Erythroblast (primary cell): Measurements from ENCODE around the gene GLDC.

ENCODE experiments used
- DNase-seq, 2 experiments: peaks; one replicate each; lab custom pipeline; 2025; lab: John Stamatoyannopoulos, UW
- GATA1 ChIP-seq: IDR thresholded peaks from 2 replicates; pipeline ENCODE4 v1.6.1; 2011; ENCODE audit warnings: low read depth, mild to moderate bottlenecking, control low read depth, low read length, moderate library complexity
- POLR2A ChIP-seq: IDR thresholded peaks from 2 replicates; pipeline ENCODE4 v1.6.1; 2011; ENCODE audit warnings: mild to moderate bottlenecking, low read length

Gene GLDC

GRCh38 chr9:6620353-6620752 is 25.2 kb downstream of the GLDC start:
- no peak for DNase-seq
- TF ChIP-seq POLR2A (no peak), GATA1 (no peak)

- no peak for TF ChIP-seq POLR2A
- no peak for TF ChIP-seq GATA1
- DNase-seq = no peak
Measured at GRCh38 chr9:6619909-6620308, 25.6 kb downstream of the GLDC start.

GRCh38 chr9:6616951-6617602 is 28.5 kb downstream of the GLDC start:
- TF ChIP-seq GATA1 = no peak
- no peak for TF ChIP-seq POLR2A
- DNase-seq = no peak

GRCh38 chr9:6614489-6614888 is 31.0 kb downstream of the GLDC start:
- TF ChIP-seq GATA1 = no peak
- DNase-seq = no peak

GRCh38 chr9:6611865-6612264 is 33.7 kb downstream of the GLDC start:
- TF ChIP-seq POLR2A (no peak), GATA1 (no peak)
- DNase-seq = no peak

GRCh38 chr9:6610073-6610472 is 35.5 kb downstream of the GLDC start:
- DNase-seq = no peak
- TF ChIP-seq GATA1 (no peak), POLR2A (no peak)

GRCh38 chr9:6609497-6610016 is 36.0 kb downstream of the GLDC start:
- no peak for DNase-seq
- TF ChIP-seq POLR2A (no peak), GATA1 (no peak)

GRCh38 chr9:6605202-6605601 is 40.3 kb downstream of the GLDC start:
- TF ChIP-seq GATA1 (no peak), POLR2A (no peak)
- no peak for DNase-seq

- no peak for DNase-seq
- no peak for TF ChIP-seq POLR2A
- no peak for TF ChIP-seq GATA1
Measured at GRCh38 chr9:6600426-6600825, 45.1 kb downstream of the GLDC start.

- DNase-seq = no peak
- TF ChIP-seq GATA1 (no peak), POLR2A (no peak)
Measured at GRCh38 chr9:6600006-6600405, 45.5 kb downstream of the GLDC start.

GRCh38 chr9:6598249-6598725 is 47.2 kb downstream of the GLDC start:
- DNase-seq = no peak

GRCh38 chr9:6592791-6593190 is 52.7 kb downstream of the GLDC start:
- no peak for TF ChIP-seq GATA1
- no peak for TF ChIP-seq POLR2A

More at GRCh38 chr9:6598249-6598725, 47.2 kb downstream of the GLDC start:
- TF ChIP-seq POLR2A (no peak), GATA1 (no peak)

GRCh38 chr9:6592231-6592630 is 53.3 kb downstream of the GLDC start:
- no peak for DNase-seq
- no peak for TF ChIP-seq POLR2A
- TF ChIP-seq GATA1 = no peak

More at GRCh38 chr9:6592791-6593190, 52.7 kb downstream of the GLDC start:
- no peak for DNase-seq

GRCh38 chr9:6590772-6591384 is 54.7 kb downstream of the GLDC start:
- no peak for TF ChIP-seq GATA1
- no peak for TF ChIP-seq POLR2A
- DNase-seq = no peak
